ENCODE data around the gene OR8H1.

The OR8H1 gene, protein sequence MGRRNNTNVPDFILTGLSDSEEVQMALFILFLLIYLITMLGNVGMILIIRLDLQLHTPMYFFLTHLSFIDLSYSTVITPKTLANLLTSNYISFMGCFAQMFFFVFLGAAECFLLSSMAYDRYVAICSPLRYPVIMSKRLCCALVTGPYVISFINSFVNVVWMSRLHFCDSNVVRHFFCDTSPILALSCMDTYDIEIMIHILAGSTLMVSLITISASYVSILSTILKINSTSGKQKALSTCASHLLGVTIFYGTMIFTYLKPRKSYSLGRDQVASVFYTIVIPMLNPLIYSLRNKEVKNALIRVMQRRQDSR

DNA sequence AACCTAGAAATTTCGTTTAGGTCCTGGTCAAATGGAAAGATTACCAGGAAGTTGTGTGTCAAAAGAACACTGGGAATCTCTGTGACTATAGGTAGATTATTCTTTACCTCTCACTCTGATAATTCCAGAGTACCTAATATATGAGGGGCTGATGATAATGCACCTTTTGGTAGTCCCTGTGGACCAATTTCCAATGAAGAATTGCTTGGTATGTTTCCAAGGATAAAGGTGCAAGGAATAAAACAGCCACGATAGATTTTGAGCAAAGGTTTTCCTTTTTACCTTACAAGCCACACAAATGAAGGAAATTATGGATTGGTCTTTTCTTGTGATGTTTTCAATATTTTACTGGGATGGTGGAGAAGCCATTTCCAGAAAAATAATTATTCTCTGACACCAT is at the start of gene OR8H1:
OR8H1 (minus strand) TSS at position 101 of the 400 bp plus-strand sequence. CDS start 1,192 bp downstream, outside the sequence.
- no peak for DNase-seq

DNA sequence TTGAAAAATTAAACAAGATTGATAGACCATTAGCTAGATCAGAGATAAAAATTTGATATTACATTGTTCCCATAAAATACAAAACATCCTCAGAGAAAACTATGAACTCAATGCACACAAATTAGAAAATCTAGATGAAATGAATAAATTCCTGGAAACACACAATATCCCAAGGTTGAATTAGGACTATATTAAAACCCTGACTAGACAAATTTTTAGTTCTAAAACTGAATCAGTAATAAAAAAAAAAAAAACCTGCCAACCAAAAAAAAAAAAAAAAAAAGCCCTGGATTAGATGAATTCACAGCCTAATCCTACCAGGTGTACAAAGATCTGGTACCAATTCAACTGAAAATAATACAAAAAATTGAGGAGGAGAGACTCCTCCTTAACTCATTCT is 48.2 kb upstream of the OR8H1 start:
- no peak for DNase-seq

DNA sequence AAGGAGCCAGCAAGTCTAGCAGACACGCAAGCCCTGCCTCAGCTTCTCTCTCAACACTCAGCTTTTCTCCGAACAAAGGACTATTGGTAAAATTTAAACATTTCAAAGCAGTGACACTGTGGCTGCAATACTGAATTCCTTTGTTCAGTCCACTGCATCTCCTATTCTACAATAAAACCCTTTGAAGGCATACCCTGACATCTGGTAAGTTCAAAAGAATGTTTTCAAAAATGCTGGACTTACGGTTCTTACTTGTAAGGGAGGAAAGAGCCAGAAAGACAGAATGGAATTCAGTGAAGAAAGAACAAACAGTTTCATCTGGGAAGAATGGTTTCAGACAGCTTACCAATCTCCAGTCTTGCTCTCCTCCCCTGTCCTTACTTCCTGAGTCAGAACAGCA is 41.1 kb upstream of the OR8H1 start:
- no peak for DNase-seq

DNA sequence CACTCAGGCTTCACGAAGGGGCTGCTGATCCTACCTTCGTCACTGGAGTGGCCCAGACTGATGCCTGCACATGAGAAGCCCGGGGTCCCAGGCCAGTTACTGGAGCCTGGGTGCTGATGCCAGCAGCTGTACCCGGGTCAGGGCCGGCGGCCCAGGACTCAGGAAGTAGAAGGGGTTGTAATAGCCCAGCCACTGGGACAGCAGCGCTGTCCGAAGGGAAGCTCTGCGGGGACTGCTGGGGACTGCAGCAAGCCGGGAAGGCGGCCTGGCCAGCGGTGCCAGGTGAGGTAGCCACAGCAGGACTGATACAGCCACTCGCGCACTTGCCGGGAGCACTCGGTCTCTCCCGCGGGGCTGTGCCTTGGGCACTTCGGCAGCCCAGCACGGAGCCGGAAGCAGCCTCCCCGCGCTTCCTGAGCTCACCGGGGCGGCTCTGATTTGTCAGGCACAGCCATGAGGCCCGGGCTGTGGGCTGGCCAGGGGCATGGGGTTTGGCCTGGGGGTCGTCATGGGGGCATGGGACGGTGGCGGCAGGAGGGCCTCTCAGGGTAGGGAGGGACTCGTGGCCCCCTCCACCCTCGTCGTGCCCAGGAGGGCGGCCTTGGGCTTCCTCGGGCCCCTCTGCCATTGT is 39.9 kb upstream of the OR8H1 start:
- DNase-seq: no peak

DNA sequence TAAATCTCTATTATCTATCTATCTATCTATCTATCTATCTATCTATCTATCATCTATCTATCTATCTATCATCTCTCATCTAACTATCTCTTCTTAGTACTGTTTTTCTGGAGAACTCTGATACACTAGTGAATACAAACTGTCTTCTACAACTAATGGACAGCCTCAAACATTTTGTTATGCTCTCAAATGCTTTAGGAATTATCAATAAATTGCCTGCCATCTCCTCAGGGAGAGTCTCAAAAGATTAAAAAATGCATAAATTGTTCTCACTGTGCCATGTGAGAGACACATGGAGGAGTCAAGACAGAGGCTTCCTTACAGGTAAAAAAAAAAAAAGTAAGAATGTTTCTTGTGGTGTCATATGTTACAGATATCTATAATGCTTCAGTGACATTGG is 22.8 kb upstream of the OR8H1 start, which contains the start of gene OR8K3:
OR8K3 (plus strand) TSS at position 301 of the 400 bp plus-strand sequence. CDS start 3,163 bp downstream, outside the sequence.
- no peak for DNase-seq

DNA sequence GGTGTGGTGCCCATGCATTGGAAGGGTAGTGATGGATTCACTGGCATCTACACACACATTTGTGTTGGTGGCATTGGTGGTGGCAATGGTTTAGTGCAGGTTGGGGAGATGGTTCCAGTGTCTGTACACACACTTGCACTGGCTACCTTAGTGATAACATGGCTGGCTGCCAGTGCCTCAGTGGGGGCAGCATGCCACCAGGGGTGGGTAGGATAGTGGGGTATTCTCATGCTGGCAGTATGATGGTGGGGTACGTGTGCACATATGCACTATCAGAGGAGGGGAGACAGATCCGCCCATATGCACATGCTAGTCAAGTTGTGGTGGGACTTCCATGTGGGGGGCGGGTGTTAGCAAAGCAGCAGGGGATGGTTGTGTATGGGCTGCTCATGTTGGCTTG is 15.8 kb upstream of the OR8H1 start:
- DNase-seq: no peak

DNA sequence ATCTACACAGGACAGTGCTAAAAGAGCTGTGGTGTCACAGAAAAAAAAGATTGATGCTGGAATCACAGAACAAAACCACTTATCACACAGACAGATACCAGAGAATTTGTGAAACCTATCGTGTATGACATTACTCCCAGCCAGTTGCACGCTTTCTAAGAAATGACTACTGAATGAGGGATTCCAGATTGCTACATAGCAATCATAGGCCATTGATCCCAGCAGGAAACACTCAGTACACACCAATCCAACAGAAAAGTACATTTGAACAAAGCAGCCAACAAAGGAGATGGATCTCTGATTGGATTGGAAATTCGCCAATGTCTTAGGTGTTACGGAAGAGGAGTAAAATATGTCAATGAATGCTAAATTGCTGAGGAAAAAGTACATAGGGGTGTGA is 4.8 kb upstream of the OR8H1 start:
- no peak for DNase-seq

DNA sequence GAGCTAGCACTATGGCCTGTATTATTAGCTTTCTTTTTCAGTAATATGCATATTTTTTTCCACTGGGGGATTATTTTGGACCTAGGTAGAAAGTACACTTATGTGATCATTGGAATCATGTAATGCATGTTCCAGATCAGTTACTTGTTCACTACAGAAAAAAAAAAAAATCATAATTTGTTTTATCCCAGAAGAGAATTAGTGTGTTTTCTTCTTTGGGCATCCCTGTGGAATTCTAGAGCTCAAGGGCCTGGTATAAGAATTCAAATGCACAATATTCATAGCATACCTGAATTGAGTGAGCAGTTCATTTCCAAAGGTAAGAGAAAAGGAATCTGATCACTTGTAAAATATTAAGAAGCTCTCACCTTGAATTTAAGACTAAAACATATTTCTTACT is 18.2 kb downstream of the OR8H1 start, which contains the start of gene OR5T1:
OR5T1 (plus strand) TSS at position 301 of the 400 bp plus-strand sequence. CDS start 1,485 bp downstream, outside the sequence.
- DNase-seq: no peak

DNA sequence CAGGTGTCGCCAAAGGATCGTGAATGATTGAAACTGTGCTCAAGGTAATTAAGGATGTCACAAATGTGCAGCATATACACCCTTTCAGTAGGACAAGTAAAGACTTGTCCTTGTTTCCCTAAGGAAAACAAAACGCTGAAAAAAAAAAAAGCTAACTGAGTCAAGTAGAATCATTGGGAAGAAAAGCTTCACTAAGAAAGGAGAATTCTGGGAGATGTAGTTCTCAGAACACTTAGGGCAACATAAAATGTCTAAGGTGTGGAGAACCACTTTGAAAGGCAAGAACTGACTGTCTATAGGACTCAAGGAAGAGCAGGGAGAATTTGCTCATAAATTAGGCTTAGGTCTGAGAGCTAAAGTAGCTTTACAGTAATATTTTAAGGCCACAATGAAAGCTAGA is 21.0 kb downstream of the OR8H1 start:
- DNase-seq: no peak

DNA sequence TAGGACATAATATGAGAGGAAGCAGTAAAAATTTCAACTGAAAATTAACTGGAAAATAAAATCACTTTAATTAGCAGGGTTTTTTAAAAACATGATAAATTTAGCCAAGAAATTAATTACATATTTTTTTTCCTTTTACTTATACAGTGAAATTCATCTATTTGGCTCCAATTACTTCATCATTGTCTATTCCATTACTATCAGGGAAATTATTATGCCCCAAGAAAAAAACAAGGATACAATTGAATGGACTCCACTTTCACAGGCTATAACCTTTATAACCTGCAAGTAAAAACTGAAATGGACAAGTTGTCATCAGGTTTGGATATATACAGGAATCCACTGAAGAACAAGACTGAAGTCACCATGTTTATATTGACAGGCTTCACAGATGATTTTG is 40.1 kb downstream of the OR8H1 start, which contains the start of gene OR5T3:
OR5T3 (plus strand) TSS at position 301 of the 400 bp plus-strand sequence; CDS start at position 301, 0 bp downstream.
- no peak for DNase-seq
